Fibroblast of mammary gland (primary cell): ENCODE data around the gene UGP2.

Source experiments
- DNase-seq: peaks from one replicate; pipeline ENCODE4 v3.0.0-alpha.2; 2010; ENCODE audit warnings: low read depth
- H3K4me3 ChIP-seq: 2 replicates; pipeline ENCODE4 v1.5.1; 2011; ENCODE audit warnings: low read depth, mild to moderate bottlenecking, low read length, moderate library complexity; ENCODE audit not compliant: control insufficient read depth
- CTCF ChIP-seq: conservative IDR thresholded peaks from 2 replicates; pipeline ENCODE4 v1.5.1; 2011; ENCODE audit warnings: low read depth, low read length, inconsistent platforms; ENCODE audit not compliant: control insufficient read depth, insufficient read depth

UGP2 gene

GRCh38 chr2:63840081-63840784 is 1.5 kb upstream of the UGP2 start:
- peak overlapping the region; percentile 94 for H3K4me3 ChIP-seq
- no peak for TF ChIP-seq CTCF
- DNase-seq, result no peak

DNA sequence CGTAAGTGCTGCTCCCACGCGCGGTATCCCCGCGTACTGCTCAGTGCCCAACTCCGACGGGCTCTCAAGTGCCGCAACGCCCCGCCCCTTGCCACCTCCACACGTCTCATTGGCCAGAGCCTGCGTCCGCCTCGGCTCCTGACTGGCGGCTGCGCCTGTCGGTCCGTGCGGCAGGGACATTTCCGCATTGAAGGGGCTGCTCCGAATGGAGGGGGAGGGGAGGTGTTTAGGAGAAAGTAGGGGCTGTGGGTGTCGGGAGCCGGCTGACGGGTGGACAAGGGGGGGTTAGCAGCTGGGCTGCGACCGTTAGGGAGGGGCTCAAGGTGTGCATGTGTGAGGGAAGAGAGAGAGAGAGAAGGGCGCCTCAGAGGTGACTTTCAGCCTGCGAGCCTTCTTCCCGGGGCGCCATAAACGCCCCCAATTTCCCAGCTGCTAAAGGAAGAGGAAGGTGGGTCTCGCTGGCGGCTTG is 877 bp upstream of the UGP2 start:
- peak overlapping the region; percentile 94 for H3K4me3 ChIP-seq
- no peak for TF ChIP-seq CTCF
- peak; percentile 97 for DNase-seq

GRCh38 chr2:63842149-63843061 is 709 bp downstream of the UGP2 start:
- no peak for TF ChIP-seq CTCF
- H3K4me3 ChIP-seq, result peak overlapping the region; percentile 94
- peak; percentile 81 for DNase-seq

DNA sequence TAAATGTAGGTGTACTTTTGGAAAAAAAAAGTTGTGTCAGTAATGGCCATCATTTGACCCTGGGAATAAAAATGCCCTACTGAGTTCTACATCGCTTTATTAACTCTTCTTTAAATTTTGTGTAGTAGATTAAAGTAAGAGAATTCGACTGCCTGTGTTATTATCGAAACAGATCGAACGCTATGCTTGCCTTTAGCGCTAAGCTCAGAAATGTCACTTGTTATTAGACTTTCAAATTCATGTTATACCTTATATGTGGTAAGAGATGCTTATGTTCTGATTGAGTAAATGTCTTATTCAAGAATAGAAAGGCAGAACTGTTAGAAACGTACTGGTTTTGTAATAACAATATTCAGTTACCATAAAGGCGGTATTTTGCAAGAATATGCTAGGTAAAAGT is 1.4 kb downstream of the UGP2 start:
- no peak for TF ChIP-seq CTCF
- peak overlapping the region; percentile 94 for H3K4me3 ChIP-seq
- DNase-seq, result no peak

DNA sequence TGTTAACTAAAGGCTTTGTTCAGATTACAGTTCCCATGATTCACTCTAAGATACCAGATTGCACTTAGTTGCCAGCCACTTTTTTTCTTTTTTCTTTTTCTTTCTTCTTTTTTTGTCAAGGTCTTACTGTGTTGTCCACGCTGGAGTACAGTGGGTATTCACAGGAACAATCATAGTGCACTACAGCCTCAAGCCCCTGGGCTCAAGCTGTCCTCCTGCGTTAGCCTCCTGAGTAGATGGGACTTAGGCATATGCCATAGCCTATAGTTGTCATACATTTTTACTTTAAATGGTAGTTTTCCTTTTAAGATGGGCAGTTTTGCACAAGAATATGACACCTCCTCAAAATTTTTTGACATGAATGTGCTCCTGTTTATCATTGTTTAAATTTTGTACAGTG is 2.1 kb downstream of the UGP2 start:
- DNase-seq, result no peak
- peak overlapping the region; percentile 94 for H3K4me3 ChIP-seq
- TF ChIP-seq CTCF, result no peak

- no peak for DNase-seq
- peak overlapping the region; percentile 94 for H3K4me3 ChIP-seq
- no peak for TF ChIP-seq CTCF
These were observed 2.9 kb downstream of the UGP2 start for GRCh38 chr2:63844616-63845015.
